ENCODE measurements around the gene KDM3B.

DNA sequence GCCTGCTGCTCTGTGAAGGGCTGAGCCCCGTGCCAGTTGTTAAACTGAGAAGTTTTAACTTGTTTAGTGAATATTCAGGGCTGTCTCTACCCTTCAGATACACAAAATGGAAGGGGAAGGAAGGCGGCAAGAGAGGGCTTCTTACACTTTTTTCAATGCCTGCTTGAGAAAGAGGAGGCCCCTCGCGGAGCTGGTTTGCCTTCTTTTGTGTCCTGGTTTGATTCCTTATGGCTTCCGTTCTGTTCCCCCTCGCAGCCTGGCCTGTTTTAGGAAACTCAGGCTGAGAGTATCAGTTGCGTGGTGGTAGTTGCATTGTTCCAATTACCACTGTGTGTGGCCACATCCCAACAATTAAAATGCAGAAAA is 13.4 kb upstream of the KDM3B start:
- TF ChIP-seq, protein P1, sequence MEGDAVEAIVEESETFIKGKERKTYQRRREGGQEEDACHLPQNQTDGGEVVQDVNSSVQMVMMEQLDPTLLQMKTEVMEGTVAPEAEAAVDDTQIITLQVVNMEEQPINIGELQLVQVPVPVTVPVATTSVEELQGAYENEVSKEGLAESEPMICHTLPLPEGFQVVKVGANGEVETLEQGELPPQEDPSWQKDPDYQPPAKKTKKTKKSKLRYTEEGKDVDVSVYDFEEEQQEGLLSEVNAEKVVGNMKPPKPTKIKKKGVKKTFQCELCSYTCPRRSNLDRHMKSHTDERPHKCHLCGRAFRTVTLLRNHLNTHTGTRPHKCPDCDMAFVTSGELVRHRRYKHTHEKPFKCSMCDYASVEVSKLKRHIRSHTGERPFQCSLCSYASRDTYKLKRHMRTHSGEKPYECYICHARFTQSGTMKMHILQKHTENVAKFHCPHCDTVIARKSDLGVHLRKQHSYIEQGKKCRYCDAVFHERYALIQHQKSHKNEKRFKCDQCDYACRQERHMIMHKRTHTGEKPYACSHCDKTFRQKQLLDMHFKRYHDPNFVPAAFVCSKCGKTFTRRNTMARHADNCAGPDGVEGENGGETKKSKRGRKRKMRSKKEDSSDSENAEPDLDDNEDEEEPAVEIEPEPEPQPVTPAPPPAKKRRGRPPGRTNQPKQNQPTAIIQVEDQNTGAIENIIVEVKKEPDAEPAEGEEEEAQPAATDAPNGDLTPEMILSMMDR (IDR thresholded peaks at IDR 0.05): no peak
- no peak for TF ChIP-seq POLR2A (IDR thresholded peaks at IDR 0.05)
